ENCODE results near the gene TNS2.

Gene TNS2

GRCh38 chr12:53055471-53056266 is 5.8 kb downstream of the TNS2 start:
- no peak for DNase-seq (ENCODE audit: extremely low spot score, insufficient read length, low read depth)
- FAIRE-seq = no peak

GRCh38 chr12:53056296-53056695 is 6.4 kb downstream of the TNS2 start:
- no peak for DNase-seq (ENCODE audit: extremely low spot score, insufficient read length, low read depth)
- no peak for FAIRE-seq

GRCh38 chr12:53056901-53057300 is 7.0 kb downstream of the TNS2 start:
- DNase-seq (ENCODE audit: extremely low spot score, insufficient read length, low read depth) (no peak), FAIRE-seq (no peak)

GRCh38 chr12:53057816-53058500 is 8.1 kb downstream of the TNS2 start:
- FAIRE-seq = no peak

GRCh38 chr12:53058674-53059433 is 9.0 kb downstream of the TNS2 start:
- FAIRE-seq (no peak), DNase-seq (ENCODE audit: extremely low spot score, insufficient read length, low read depth) (no peak)

More at GRCh38 chr12:53057816-53058500, 8.1 kb downstream of the TNS2 start:
- DNase-seq (ENCODE audit: extremely low spot score, insufficient read length, low read depth) = no peak

GRCh38 chr12:53059434-53060063 is 9.7 kb downstream of the TNS2 start:
- DNase-seq (ENCODE audit: extremely low spot score, insufficient read length, low read depth) (no peak), FAIRE-seq (no peak)

- FAIRE-seq (no peak), DNase-seq (ENCODE audit: extremely low spot score, insufficient read length, low read depth) (no peak)
These were observed 10.3 kb downstream of the TNS2 start for GRCh38 chr12:53060064-53060720.

GRCh38 chr12:53060721-53061276 is 10.9 kb downstream of the TNS2 start:
- FAIRE-seq (no peak), DNase-seq (ENCODE audit: extremely low spot score, insufficient read length, low read depth) (no peak)

- FAIRE-seq (no peak), DNase-seq (ENCODE audit: extremely low spot score, insufficient read length, low read depth) (no peak)
These were observed 11.6 kb downstream of the TNS2 start for GRCh38 chr12:53061404-53062010.

GRCh38 chr12:53062011-53062961 is 12.4 kb downstream of the TNS2 start:
- DNase-seq (ENCODE audit: extremely low spot score, insufficient read length, low read depth) (no peak), FAIRE-seq (no peak)

GRCh38 chr12:53062977-53063707 is 13.3 kb downstream of the TNS2 start:
- FAIRE-seq (no peak), DNase-seq (ENCODE audit: extremely low spot score, insufficient read length, low read depth) (no peak)

- FAIRE-seq = no peak
- no peak for DNase-seq (ENCODE audit: extremely low spot score, insufficient read length, low read depth)
These were observed 14.1 kb downstream of the TNS2 start for GRCh38 chr12:53063708-53064612.

GRCh38 chr12:53064613-53065436 is 15.0 kb downstream of the TNS2 start:
- DNase-seq (ENCODE audit: extremely low spot score, insufficient read length, low read depth) (no peak), FAIRE-seq (no peak)

GRCh38 chr12:53065470-53065869 is 15.6 kb downstream of the TNS2 start:
- no peak for FAIRE-seq

More at GRCh38 chr12:53065470-53065869, 15.6 kb downstream of the TNS2 start:
- no peak for DNase-seq (ENCODE audit: extremely low spot score, insufficient read length, low read depth)

Measured in GM18507 (cell line).